Measurements from ENCODE around the gene TSSK3. TPM values are rescaled to one million over a fixed set of nuclear protein-coding genes. Genes with fewer than 3 reads are reported as not detected.

TSSK3 gene
- total RNA-seq, 1 experiment from 2014 or later, result 1.6 TPM

GRCh38 chr1:32349211-32349708, 13.1 kb upstream of the TSSK3 start:
- Mint-ChIP-seq H3K4me3 (no peak overlapping the region; a peak in 1 of 5 replicates), H3K36me3 (ENCODE audit: insufficient read depth in 1 of 3, low read depth in 3 of 3) (peaks cover 6 to 19% (median 9%) of the 10 kb centered on the region in 3 experiments), H3K27me3 (ENCODE audit: low read depth) (peaks cover 51% of the 10 kb centered on the region), H3K4me1 (peaks cover 22 to 23% of the 10 kb centered on the region in 2 experiments), H3K27ac (no peak overlapping the region), H3K9me3 (peaks cover 9 to 10% of the 10 kb centered on the region in 2 experiments)
- Histone ChIP-seq H3K79me2 (ENCODE audit: insufficient read depth, low read length) (no peaks in the 10 kb centered on the region), H3K27me3 (ENCODE audit: insufficient read depth, low read length) (peaks cover 3% of the 10 kb centered on the region; the same call in 1 of the 2 replicates), H3K23me2 (ENCODE audit: insufficient read length, low read depth, low read length, poor library complexity, severe bottlenecking) (peaks cover 7% of the 10 kb centered on the region), H3K23ac (ENCODE audit: insufficient read length, low read depth, low read length) (no peak overlapping the region), H3K9me3 (ENCODE audit: control insufficient read depth, low read depth, low read length) (no peaks in the 10 kb centered on the region), H3K9ac (ENCODE audit: extremely low read depth, insufficient read length, low read length) (no peak overlapping the region), H2BK120ac (ENCODE audit: low read depth, low read length, poor library complexity, severe bottlenecking) (no peak overlapping the region), H3T11ph (ENCODE audit: low read length) (no peak overlapping the region), H3K14ac (ENCODE audit: insufficient read depth, low read length) (no peak overlapping the region; the same call in 1 of the 2 replicates), H4K5ac (ENCODE audit: insufficient read length, low read depth, low read length) (no peak overlapping the region), H3K79me1 (ENCODE audit: insufficient read depth, low read depth, low read length, poor library complexity, severe bottlenecking) (no peaks in the 10 kb centered on the region), H2BK5ac (ENCODE audit: insufficient read length, low read length) (no peak overlapping the region), H3K27ac (ENCODE audit: insufficient read length, low read depth, low read length) (no peak overlapping the region), H3K4ac (ENCODE audit: low read depth, low read length) (no peak overlapping the region), H2AK5ac (ENCODE audit: insufficient read length, low read length) (no peak overlapping the region), H3K56ac (ENCODE audit: insufficient read length, low read depth, low read length) (no peak overlapping the region), H2BK12ac (ENCODE audit: insufficient read length, low read depth, low read length) (no peak overlapping the region), H3K4me1 (ENCODE audit: insufficient read depth, low read length) (no peaks in the 10 kb centered on the region), H3K18ac (ENCODE audit: insufficient read length, low read depth, low read length) (no peak overlapping the region), H2BK15ac (ENCODE audit: low read depth, low read length) (no peak overlapping the region), H2AFZ (ENCODE audit: low read length) (no peak overlapping the region), H3K4me2 (ENCODE audit: insufficient read depth, insufficient read length, low read length) (no peak overlapping the region), H4K8ac (replicated peaks; ENCODE audit: insufficient read length, low read depth, low read length) (no peak overlapping the region), H2BK20ac (ENCODE audit: low read depth, low read length, poor library complexity, severe bottlenecking) (no peak overlapping the region), H4K20me1 (ENCODE audit: control insufficient read depth, insufficient read depth, insufficient read length) (no peaks in the 10 kb centered on the region), H4K91ac (ENCODE audit: insufficient read length, low read depth, low read length) (no peak overlapping the region)
- WGBS (ENCODE audit: extremely low coverage, insufficient read length, low lambda C conversion rate), result no CpG with 5 or more reads among the region's 8 CpGs
- no peak for DNase-seq
- TF ChIP-seq CTCF (conservative IDR thresholded peaks at IDR 0.05), result no peak

All from H9 (cell line).